ENCODE measurements around the gene NGFR.

DNA sequence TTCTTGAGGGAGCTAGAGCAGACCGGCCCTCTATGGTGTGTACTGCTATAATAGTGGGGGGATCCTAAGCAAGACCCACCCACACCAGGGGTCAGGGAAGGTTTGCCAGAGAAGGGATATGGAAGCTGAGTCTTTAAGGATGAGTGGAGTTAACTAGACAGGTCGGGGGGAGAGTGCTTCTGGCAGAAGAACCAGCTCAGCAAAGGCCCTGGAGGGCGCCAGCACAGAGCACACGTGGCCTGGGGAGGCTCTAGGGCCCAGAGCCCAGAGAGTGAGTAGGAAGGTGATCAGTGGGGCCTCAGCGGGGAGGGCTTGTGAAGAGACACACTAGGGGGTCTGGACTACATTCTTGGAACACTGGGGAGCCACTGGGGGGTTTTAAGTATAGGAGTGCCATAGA, 21.1 kb downstream of the NGFR start:
- TF ChIP-seq, protein P1, sequence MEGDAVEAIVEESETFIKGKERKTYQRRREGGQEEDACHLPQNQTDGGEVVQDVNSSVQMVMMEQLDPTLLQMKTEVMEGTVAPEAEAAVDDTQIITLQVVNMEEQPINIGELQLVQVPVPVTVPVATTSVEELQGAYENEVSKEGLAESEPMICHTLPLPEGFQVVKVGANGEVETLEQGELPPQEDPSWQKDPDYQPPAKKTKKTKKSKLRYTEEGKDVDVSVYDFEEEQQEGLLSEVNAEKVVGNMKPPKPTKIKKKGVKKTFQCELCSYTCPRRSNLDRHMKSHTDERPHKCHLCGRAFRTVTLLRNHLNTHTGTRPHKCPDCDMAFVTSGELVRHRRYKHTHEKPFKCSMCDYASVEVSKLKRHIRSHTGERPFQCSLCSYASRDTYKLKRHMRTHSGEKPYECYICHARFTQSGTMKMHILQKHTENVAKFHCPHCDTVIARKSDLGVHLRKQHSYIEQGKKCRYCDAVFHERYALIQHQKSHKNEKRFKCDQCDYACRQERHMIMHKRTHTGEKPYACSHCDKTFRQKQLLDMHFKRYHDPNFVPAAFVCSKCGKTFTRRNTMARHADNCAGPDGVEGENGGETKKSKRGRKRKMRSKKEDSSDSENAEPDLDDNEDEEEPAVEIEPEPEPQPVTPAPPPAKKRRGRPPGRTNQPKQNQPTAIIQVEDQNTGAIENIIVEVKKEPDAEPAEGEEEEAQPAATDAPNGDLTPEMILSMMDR (conservative IDR thresholded peaks at IDR 0.05 in 1 of 2, IDR thresholded peaks at IDR 0.05 in 1 of 2; ENCODE audit: low read depth in 1 of 2, low read length in 2 of 2) = no peak
- no peak for TF ChIP-seq EZH2 (IDR thresholded peaks at IDR 0.05; ENCODE audit: low read length, missing control alignments)
